GM12878 (cell line): ENCODE data around the gene SNX17. TPM values are rescaled to one million over a fixed set of nuclear protein-coding genes. Genes with fewer than 3 reads are reported as not detected.

Experiments used
- BHLHE40 ChIP-seq, 2 experiments: fragments of 450-650 bp in 1 of 2; IDR thresholded peaks; 2 replicates each; pipeline ENCODE4 v1.6.1; 2011 to 2017; ENCODE audit warnings: low read depth in 2 of 2, borderline replicate concordance in 1 of 2, improper control_type of control experiment in 1 of 2, low read length in 1 of 2, mild to moderate bottlenecking in 1 of 2
- CUX1 ChIP-seq: IDR thresholded peaks from 2 replicates; pipeline ENCODE4 v1.6.1; 2012; ENCODE audit warnings: improper control_type of control experiment, low read depth, low read length; ENCODE audit not compliant: insufficient replicate concordance
- DPF2 ChIP-seq: fragments of 450-650 bp; IDR thresholded peaks from 2 replicates; pipeline ENCODE4 v1.6.1; 2017; ENCODE audit warnings: mild to moderate bottlenecking
- MYC ChIP-seq: IDR thresholded peaks from 2 replicates; pipeline ENCODE4 v1.6.1; 2011; ENCODE audit warnings: mild to moderate bottlenecking, low read length, moderate library complexity, inconsistent platforms; ENCODE audit not compliant: insufficient read depth, insufficient replicate concordance, insufficient read length, severe bottlenecking
- POLR2A ChIP-seq: IDR thresholded peaks from 2 replicates; pipeline ENCODE4 v1.6.1; 2011; ENCODE audit warnings: low read depth, mild to moderate bottlenecking, low read length
- POLR2AphosphoS5 ChIP-seq: IDR thresholded peaks from 2 replicates; pipeline ENCODE4 v1.6.1; 2011; ENCODE audit warnings: mild to moderate bottlenecking, low read length, inconsistent platforms
- POU2F2 ChIP-seq: IDR thresholded peaks from 3 replicates; pipeline ENCODE4 v1.6.1; 2011; ENCODE audit warnings: low read depth, mild to moderate bottlenecking, low read length, borderline replicate concordance
- SPI1 ChIP-seq: IDR thresholded peaks from 2 replicates; pipeline ENCODE4 v1.6.1; 2011; ENCODE audit warnings: low read depth, mild to moderate bottlenecking, low read length, moderate library complexity, borderline replicate concordance; ENCODE audit not compliant: insufficient read depth
- STAT1 ChIP-seq: fragments of 450-650 bp; conservative IDR thresholded peaks from 2 replicates; pipeline ENCODE4 v1.6.1; 2014; ENCODE audit warnings: antibody characterized with exemption, mild to moderate bottlenecking
- TARDBP ChIP-seq: IDR thresholded peaks from 2 replicates; pipeline ENCODE4 v1.6.1; 2016; ENCODE audit warnings: borderline replicate concordance
- TBL1XR1 ChIP-seq: IDR thresholded peaks from 2 replicates; pipeline ENCODE4 v1.6.1; 2012; ENCODE audit warnings: low read depth, low read length, improper control_type of control experiment
- TCF7 ChIP-seq: IDR thresholded peaks from 2 replicates; pipeline ENCODE4 v1.6.1; 2014; ENCODE audit warnings: antibody characterized with exemption, borderline replicate concordance
- USF1 ChIP-seq: IDR thresholded peaks from 2 replicates; pipeline ENCODE4 v1.6.1; 2011; ENCODE audit warnings: borderline replicate concordance, low read depth, mild to moderate bottlenecking, moderate library complexity, mixed read lengths, low read length; ENCODE audit not compliant: insufficient read depth; ENCODE audit errors: extremely low read length
- ZBTB11 ChIP-seq: fragments of 450-650 bp; formaldehyde crosslinking; IDR thresholded peaks from 2 replicates; pipeline ENCODE4 v1.5.0; 2022; ENCODE audit warnings: mild to moderate bottlenecking, missing genetic modification characterization
- ZBTB33 ChIP-seq: fragments of 450-650 bp; IDR thresholded peaks from 2 replicates; pipeline ENCODE4 v1.6.1; 2017; ENCODE audit warnings: mild to moderate bottlenecking
- polyA plus RNA-seq, 11 experiments: library from polyadenylated mRNA; depleted of rRNA in 4 of 11; unstranded in 6 of 11; stranded (reverse) in 5 of 11; fragments of >200 nt; fragmentation: Nextera tagmentation in 4 of 11; fragmentation: Illumina TruSeq in 1 of 11; extraction: Ambion mirVana in 4 of 11; extraction: Trizol in 1 of 11; gene quantifications; 1 replicate in 1 of 11; 2 replicates in 10 of 11; pipeline versions ENCODE4 v1.2.1 to v1.2.3, GENCODE V29; 2011 to 2016; ENCODE audit warnings: inconsistent platforms in 2 of 11, missing spikeins in 2 of 11, low read depth in 1 of 11
- total RNA-seq, 4 experiments: library from RNA; depleted of rRNA in 3 of 4; stranded (reverse); fragments of >200 nt in 3 of 4; fragmentation: Illumina TruSeq in 1 of 4; extraction: Trizol in 1 of 4; gene quantifications; 2 replicates each; pipeline versions ENCODE4 v1.2.1 to v1.2.3, GENCODE V29; 2013 to 2021

The SNX17 gene
- total and polyA plus RNA-seq, 10 of the 15 experiments (the other 5 are each of a cell fraction or from before 2014, with no cell fraction given), result 6.5 to 116 (median 84.4) TPM

GRCh38 chr2:27322766-27323595, 47.4 kb upstream of the SNX17 start, which contains the start of gene MPV17 (continued):
- TF ChIP-seq CUX1 (no peak), ZBTB11 (no peak), POLR2AphosphoS5 (peak; percentile 97), TARDBP (no peak), BHLHE40 (IDR thresholded peaks at IDR 0.05; ENCODE audit: borderline replicate concordance in 1 of 2, low read depth in 2 of 2, low read length in 1 of 2) (peak; percentile 98 to 99), USF1 (peak; percentile 96), TBL1XR1 (no peak), DPF2 (no peak), MYC (peak; percentile 61), TCF7 (0 out of 2 replicates have a peak, but pooled peaks have one; percentile 4), ZBTB33 (no peak), SPI1 (peak; percentile 38; the same call in 1 of the 2 replicates), STAT1 (0 out of 2 replicates have a peak, but pooled peaks have one; percentile 15), POU2F2 (peak; percentile 68; the same call in 2 of the 3 replicates), POLR2A (peak; percentile 95)
